NT2/D1 (cell line): Measurements from ENCODE around the gene TMEM52.

Source experiments
- SUZ12 ChIP-seq: IDR thresholded peaks from 2 replicates; pipeline ENCODE4 v1.6.1; 2011; ENCODE audit not compliant: insufficient read length, insufficient read depth; ENCODE audit errors: extremely low read depth
- ZNF274 ChIP-seq: IDR thresholded peaks from 2 replicates; pipeline ENCODE4 v1.6.1; 2011; ENCODE audit warnings: mild to moderate bottlenecking, low read depth, low read length

- no peak for TF ChIP-seq SUZ12
- no peak for TF ChIP-seq ZNF274
These were observed 12.6 kb downstream of the TMEM52 start for GRCh38 chr1:1906185-1907097.
